SK-N-SH treated with all-trans-retinoic acid at 6 μM for 48 hours (cell line): Measurements from ENCODE around the gene NRXN3.

Experiments used
- ATAC-seq: fragments of 200-7000 bp; cut with Tn5 transposase; 3 replicates; pipeline ENCODE4 v1.9.1; 2020; ENCODE audit warnings: mild to moderate bottlenecking, moderate library complexity
- ARNTL ChIP-seq: fragments of 450-650 bp; formaldehyde crosslinking; IDR thresholded peaks from 2 replicates; pipeline ENCODE4 v1.5.0; 2020; ENCODE audit warnings: low read depth, mild to moderate bottlenecking, moderate library complexity, borderline replicate concordance
- BACH2 ChIP-seq: fragments of 250-450 bp; sonication (Bioruptor Pico); IDR thresholded peaks from 2 replicates; pipeline ENCODE4 v1.9.0; 2021; ENCODE audit warnings: mild to moderate bottlenecking, borderline replicate concordance
- CREB5 ChIP-seq: fragments of 250-450 bp; sonication (Bioruptor Pico); IDR thresholded peaks from 2 replicates; pipeline ENCODE4 v1.5.1; 2020; ENCODE audit warnings: low read depth, mild to moderate bottlenecking, moderate library complexity
- CSDC2 ChIP-seq: fragments of 250-450 bp; sonication (Bioruptor Pico); IDR thresholded peaks from 2 replicates; pipeline ENCODE4 v1.5.0; 2020; ENCODE audit warnings: mild to moderate bottlenecking, moderate library complexity
- CSRNP3 ChIP-seq: fragments of 250-450 bp; sonication (Bioruptor Pico); IDR thresholded peaks from 2 replicates; pipeline ENCODE4 v1.5.1; 2021; ENCODE audit warnings: mild to moderate bottlenecking, moderate library complexity
- ESRRG ChIP-seq: fragments of 250-450 bp; sonication (Bioruptor Pico); IDR thresholded peaks from 2 replicates; pipeline ENCODE4 v1.6.1; 2021; ENCODE audit warnings: mild to moderate bottlenecking
- GLIS3 ChIP-seq: fragments of 250-450 bp; sonication (Bioruptor Pico); IDR thresholded peaks from 2 replicates; pipeline ENCODE4 v1.5.0; 2020; ENCODE audit warnings: mild to moderate bottlenecking, moderate library complexity
- ISL1 ChIP-seq: fragments of 250-450 bp; sonication (Bioruptor Pico); IDR thresholded peaks from 2 replicates; pipeline ENCODE4 v2.1.2; 2022; ENCODE audit warnings: mild to moderate bottlenecking, moderate library complexity
- OSR1 ChIP-seq: fragments of 250-450 bp; sonication (Bioruptor Pico); IDR thresholded peaks from 2 replicates; pipeline ENCODE4 v1.8.0; 2022; ENCODE audit warnings: moderate library complexity, mild to moderate bottlenecking, inconsistent platforms
- PATZ1 ChIP-seq: fragments of 250-450 bp; sonication (Bioruptor Pico); IDR thresholded peaks from 2 replicates; pipeline ENCODE4 v1.8.0; 2020; ENCODE audit warnings: mild to moderate bottlenecking, moderate library complexity, borderline replicate concordance
- POU6F1 ChIP-seq: fragments of 250-450 bp; sonication (Bioruptor Pico); IDR thresholded peaks from 2 replicates; pipeline ENCODE4 v1.8.0; 2021; ENCODE audit warnings: low read depth, mild to moderate bottlenecking, moderate library complexity, borderline replicate concordance
- PPARA ChIP-seq: fragments of 250-450 bp; sonication (Bioruptor Pico); IDR thresholded peaks from 2 replicates; pipeline ENCODE4 v1.5.0; 2020; ENCODE audit warnings: mild to moderate bottlenecking, borderline replicate concordance
- RARB ChIP-seq: fragments of 250-450 bp; sonication (Bioruptor Pico); IDR thresholded peaks from 2 replicates; pipeline ENCODE4 v1.8.0; 2021; ENCODE audit warnings: mild to moderate bottlenecking, moderate library complexity
- SNAI2 ChIP-seq: fragments of 250-450 bp; sonication (Bioruptor Pico); IDR thresholded peaks from 2 replicates; pipeline ENCODE4 v1.5.0; 2020; ENCODE audit warnings: mild to moderate bottlenecking, moderate library complexity
- TCF4 ChIP-seq: fragments of 250-450 bp; sonication (Bioruptor Pico); IDR thresholded peaks from 2 replicates; pipeline ENCODE4 v1.8.0; 2021; ENCODE audit warnings: mild to moderate bottlenecking, moderate library complexity, borderline replicate concordance
- TOX ChIP-seq: fragments of 250-450 bp; sonication (Bioruptor Pico); IDR thresholded peaks from 2 replicates; pipeline ENCODE4 v1.8.0; 2021; ENCODE audit warnings: mild to moderate bottlenecking, moderate library complexity, borderline replicate concordance
- TSHZ2 ChIP-seq: fragments of 250-450 bp; sonication (Bioruptor Pico); IDR thresholded peaks from 2 replicates; pipeline ENCODE4 v1.5.0; 2020; ENCODE audit warnings: mild to moderate bottlenecking, moderate library complexity
- ZC3H10 ChIP-seq: fragments of 250-450 bp; sonication (Bioruptor Pico); IDR thresholded peaks from 2 replicates; pipeline ENCODE4 v1.5.1; 2021; ENCODE audit warnings: mild to moderate bottlenecking, moderate library complexity
- ZFP3 ChIP-seq: fragments of 250-450 bp; sonication (Bioruptor Pico); IDR thresholded peaks from 2 replicates; pipeline ENCODE4 v1.5.0; 2020; ENCODE audit warnings: mild to moderate bottlenecking, moderate library complexity
- ZFP30 ChIP-seq: fragments of 450-650 bp; formaldehyde crosslinking; IDR thresholded peaks from 2 replicates; pipeline ENCODE4 v1.5.0; 2022; ENCODE audit warnings: mild to moderate bottlenecking, moderate library complexity
- ZNF565 ChIP-seq: fragments of 450-650 bp; formaldehyde crosslinking; conservative IDR thresholded peaks from 2 replicates; pipeline ENCODE4 v1.5.0; 2020; ENCODE audit warnings: low read depth, mild to moderate bottlenecking, moderate library complexity
- ZNF70 ChIP-seq: fragments of 450-650 bp; formaldehyde crosslinking; IDR thresholded peaks from 2 replicates; pipeline ENCODE4 v1.5.0; 2020; ENCODE audit warnings: mild to moderate bottlenecking, moderate library complexity
- ZNF8 ChIP-seq: fragments of 450-650 bp; formaldehyde crosslinking; IDR thresholded peaks from 2 replicates; pipeline ENCODE4 v1.5.0; 2020; ENCODE audit warnings: mild to moderate bottlenecking, moderate library complexity

NRXN3 gene

GRCh38 chr14:78313499-78313898, 143.3 kb downstream of the NRXN3 start:
- no peak for TF ChIP-seq TSHZ2 (CRISPR knock-in tag)
- TF ChIP-seq ISL1 (CRISPR knock-in tag), result no peak
- TF ChIP-seq CSRNP3, result no peak
- no peak for TF ChIP-seq SNAI2 (CRISPR knock-in tag)
- TF ChIP-seq CREB5, result no peak
- no peak for TF ChIP-seq TOX (CRISPR knock-in tag)
- no peak for TF ChIP-seq ZNF565
- TF ChIP-seq ZNF70 (CRISPR knock-in tag), result no peak
- TF ChIP-seq ZNF8 (CRISPR knock-in tag), result no peak
- TF ChIP-seq BACH2 (CRISPR knock-in tag), result no peak
- TF ChIP-seq ZFP30, result no peak
- no peak for TF ChIP-seq ARNTL
- TF ChIP-seq PPARA, result no peak
- TF ChIP-seq ZC3H10 (CRISPR knock-in tag), result no peak
- no peak for TF ChIP-seq CSDC2 (CRISPR knock-in tag)
- TF ChIP-seq OSR1, result no peak
- TF ChIP-seq RARB (CRISPR knock-in tag), result no peak
- TF ChIP-seq GLIS3 (CRISPR knock-in tag), result no peak
- TF ChIP-seq POU6F1 (CRISPR knock-in tag), result no peak
- no peak for TF ChIP-seq ZFP3 (CRISPR knock-in tag)
- ATAC-seq, result no peak

GRCh38 chr14:78314484-78314883, 144.3 kb downstream of the NRXN3 start:
- TF ChIP-seq TOX (CRISPR knock-in tag), result no peak
- TF ChIP-seq ZFP30, result no peak
- TF ChIP-seq ZFP3 (CRISPR knock-in tag), result no peak
- TF ChIP-seq ZC3H10 (CRISPR knock-in tag), result no peak
- no peak for TF ChIP-seq ZNF565
- TF ChIP-seq BACH2 (CRISPR knock-in tag), result no peak
- no peak for TF ChIP-seq PATZ1
- no peak for TF ChIP-seq GLIS3 (CRISPR knock-in tag)
- TF ChIP-seq ESRRG (CRISPR knock-in tag), result no peak
- no peak for TF ChIP-seq RARB (CRISPR knock-in tag)
- no peak for TF ChIP-seq PPARA
- ATAC-seq, result no peak

- TF ChIP-seq ZNF565, result no peak
- no peak for TF ChIP-seq PPARA
- no peak for TF ChIP-seq ZNF70 (CRISPR knock-in tag)
- no peak for TF ChIP-seq ZFP3 (CRISPR knock-in tag)
- no peak for TF ChIP-seq CSDC2 (CRISPR knock-in tag)
- no peak for TF ChIP-seq ESRRG (CRISPR knock-in tag)
- TF ChIP-seq POU6F1 (CRISPR knock-in tag), result no peak
- no peak for TF ChIP-seq RARB (CRISPR knock-in tag)
- TF ChIP-seq GLIS3 (CRISPR knock-in tag), result no peak
- no peak for TF ChIP-seq PATZ1
- no peak for TF ChIP-seq ZNF8 (CRISPR knock-in tag)
- no peak for TF ChIP-seq TOX (CRISPR knock-in tag)
- no peak for TF ChIP-seq TCF4 (CRISPR knock-in tag)
- ATAC-seq, result no peak
Observed at GRCh38 chr14:78316052-78316451, 145.9 kb downstream of the NRXN3 start.
